ENCODE results near the gene GBP6.
"Not testable (repeated sequence)": the region's sequence is repeated elsewhere in the genome, so short reads cannot be mapped to it uniquely, and the experiment has no call there.

Gene GBP6

GRCh38 chr1:89378001-89378400 lies 14.1 kb downstream of the GBP6 start:
- H3K4me3 ChIP-seq (ENCODE audit: low read length): no peak overlapping the region
- H3K36me3 ChIP-seq (ENCODE audit: control insufficient read depth, low read depth, low read length): no peaks in the 10 kb centered on the region
- no peak overlapping the region for H3K27ac ChIP-seq (ENCODE audit: low read length)
- no peak overlapping the region for H3K9ac ChIP-seq (ENCODE audit: low read length)
- H3K9me3 ChIP-seq (ENCODE audit: control insufficient read depth, low read depth, low read length): no peaks in the 10 kb centered on the region
- H3K27me3 ChIP-seq (ENCODE audit: control insufficient read depth, insufficient read depth, low read length): no peaks in the 10 kb centered on the region
- H3K4me1 ChIP-seq (ENCODE audit: control insufficient read depth, low read depth, low read length): peaks cover 9% of the 10 kb centered on the region

DNA sequence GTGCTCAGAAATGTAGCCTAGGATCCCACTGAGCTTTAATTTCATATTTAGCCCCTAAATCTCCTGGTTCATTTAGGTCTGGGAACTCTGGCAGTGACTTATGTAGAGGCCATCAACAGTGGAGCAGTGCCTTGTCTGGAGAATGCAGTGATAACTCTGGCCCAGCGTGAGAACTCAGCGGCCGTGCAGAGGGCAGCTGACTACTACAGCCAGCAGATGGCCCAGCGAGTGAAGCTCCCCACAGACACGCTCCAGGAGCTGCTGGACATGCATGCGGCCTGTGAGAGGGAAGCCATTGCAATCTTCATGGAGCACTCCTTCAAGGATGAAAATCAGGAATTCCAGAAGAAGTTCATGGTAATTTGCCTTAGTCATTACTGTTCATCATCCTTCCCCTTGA lies 17.8 kb downstream of the GBP6 start:
- Histone ChIP-seq H3K9ac (ENCODE audit: low read length) (no peak overlapping the region), H3K27me3 (ENCODE audit: control insufficient read depth, insufficient read depth, low read length) (no peaks in the 10 kb centered on the region), H3K36me3 (ENCODE audit: control insufficient read depth, low read depth, low read length) (no peaks in the 10 kb centered on the region), H3K4me3 (ENCODE audit: low read length) (no peak overlapping the region), H3K9me3 (ENCODE audit: control insufficient read depth, low read depth, low read length) (no peaks in the 10 kb centered on the region), H3K4me1 (ENCODE audit: control insufficient read depth, low read depth, low read length) (peaks cover 9% of the 10 kb centered on the region), H3K27ac (ENCODE audit: low read length) (no peak overlapping the region)

GRCh38 chr1:89382479-89382878 lies 18.6 kb downstream of the GBP6 start:
- peaks cover 9% of the 10 kb centered on the region for H3K4me1 ChIP-seq (ENCODE audit: control insufficient read depth, low read depth, low read length)
- H3K9me3 ChIP-seq (ENCODE audit: control insufficient read depth, low read depth, low read length): no peaks in the 10 kb centered on the region
- no peak overlapping the region for H3K9ac ChIP-seq (ENCODE audit: low read length)
- no peaks in the 10 kb centered on the region for H3K36me3 ChIP-seq (ENCODE audit: control insufficient read depth, low read depth, low read length)
- H3K4me3 ChIP-seq (ENCODE audit: low read length): no peak overlapping the region
- no peak overlapping the region for H3K27ac ChIP-seq (ENCODE audit: low read length)
- no peaks in the 10 kb centered on the region for H3K27me3 ChIP-seq (ENCODE audit: control insufficient read depth, insufficient read depth, low read length)

DNA sequence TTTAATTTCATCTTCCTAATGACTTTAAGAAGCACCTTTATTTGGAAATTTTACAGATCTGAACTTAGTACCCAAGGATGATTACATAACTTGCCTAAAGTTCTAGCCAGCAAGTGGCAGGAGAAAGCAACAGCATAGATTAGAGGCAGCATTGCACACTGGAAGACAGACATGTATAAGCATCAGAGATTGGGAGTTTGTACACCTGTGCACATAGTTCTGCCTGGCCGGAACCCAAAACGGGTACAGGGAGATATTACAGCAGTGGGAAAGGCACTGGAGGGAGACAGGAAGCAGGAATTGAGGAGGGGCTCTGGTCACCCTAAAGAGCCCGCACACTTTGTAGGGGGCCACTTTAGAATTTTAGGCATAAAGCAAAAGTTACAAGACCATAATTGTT lies 19.3 kb downstream of the GBP6 start:
- no peak overlapping the region for H3K27ac ChIP-seq (ENCODE audit: low read length)
- H3K9me3 ChIP-seq (ENCODE audit: control insufficient read depth, low read depth, low read length): no peaks in the 10 kb centered on the region
- no peak overlapping the region for H3K4me3 ChIP-seq (ENCODE audit: low read length)

DNA sequence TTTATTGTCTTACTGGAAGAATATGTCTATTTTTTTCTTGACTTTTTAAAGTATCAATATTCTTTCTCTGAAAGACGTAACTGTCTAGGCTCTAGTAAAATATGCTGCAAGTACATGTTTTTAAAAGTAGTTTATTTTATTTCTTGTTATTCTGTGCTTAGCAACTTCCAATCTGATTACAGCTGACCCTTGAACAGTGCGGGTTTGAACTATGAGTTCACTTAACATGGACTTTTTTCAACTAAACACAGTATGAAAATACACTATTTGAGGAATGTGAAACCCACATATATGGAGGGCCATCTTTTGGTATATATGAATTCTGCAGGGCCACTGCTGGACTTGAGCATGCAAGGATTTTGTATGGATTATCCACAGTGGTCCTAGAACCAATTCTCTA lies 26.8 kb downstream of the GBP6 start:
- no peak overlapping the region for H3K4me3 ChIP-seq (ENCODE audit: low read length)
- H3K9ac ChIP-seq (ENCODE audit: low read length): no peak overlapping the region
- H3K9me3 ChIP-seq (ENCODE audit: control insufficient read depth, low read depth, low read length): no peaks in the 10 kb centered on the region
- no peaks in the 10 kb centered on the region for H3K27me3 ChIP-seq (ENCODE audit: control insufficient read depth, insufficient read depth, low read length)
- no peak overlapping the region for H3K27ac ChIP-seq (ENCODE audit: low read length)
- no peaks in the 10 kb centered on the region for H3K4me1 ChIP-seq (ENCODE audit: control insufficient read depth, low read depth, low read length)
- no peaks in the 10 kb centered on the region for H3K36me3 ChIP-seq (ENCODE audit: control insufficient read depth, low read depth, low read length)

More for the DNA sequence above, 19.3 kb downstream of the GBP6 start:
- Histone ChIP-seq H3K36me3 (ENCODE audit: control insufficient read depth, low read depth, low read length) (no peaks in the 10 kb centered on the region), H3K4me1 (ENCODE audit: control insufficient read depth, low read depth, low read length) (peaks cover 3% of the 10 kb centered on the region), H3K27me3 (ENCODE audit: control insufficient read depth, insufficient read depth, low read length) (no peaks in the 10 kb centered on the region), H3K9ac (ENCODE audit: low read length) (no peak overlapping the region)

- Histone ChIP-seq H3K27me3 (ENCODE audit: control insufficient read depth, insufficient read depth, low read length) (no peaks in the 10 kb centered on the region), H3K9ac (ENCODE audit: low read length) (no peak overlapping the region), H3K36me3 (ENCODE audit: control insufficient read depth, low read depth, low read length) (no peaks in the 10 kb centered on the region), H3K27ac (ENCODE audit: low read length) (no peak overlapping the region), H3K9me3 (ENCODE audit: control insufficient read depth, low read depth, low read length) (no peaks in the 10 kb centered on the region), H3K4me3 (ENCODE audit: low read length) (no peak overlapping the region), H3K4me1 (ENCODE audit: control insufficient read depth, low read depth, low read length) (no peaks in the 10 kb centered on the region)
Observed at GRCh38 chr1:89391686-89392085, 27.8 kb downstream of the GBP6 start.

DNA sequence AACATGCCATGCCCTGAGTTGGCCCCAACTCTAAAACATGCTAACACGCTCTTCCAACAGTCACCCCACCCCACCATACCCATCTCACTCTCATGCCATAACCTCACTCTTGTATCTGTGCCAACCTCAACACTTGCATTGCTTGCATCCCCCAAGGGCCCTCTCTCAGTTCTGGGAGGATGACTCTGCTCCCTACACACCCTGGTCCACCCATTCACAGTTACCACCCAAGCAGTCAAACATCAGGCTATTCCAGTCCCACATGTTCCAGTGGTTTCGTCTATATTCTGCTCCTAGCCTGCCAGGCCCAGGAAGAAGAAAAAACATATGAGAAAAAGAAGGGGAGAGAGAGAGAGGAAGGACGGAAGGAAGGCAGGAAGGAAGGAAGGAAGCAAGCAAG lies 31.0 kb downstream of the GBP6 start:
- Histone ChIP-seq H3K27ac (ENCODE audit: low read length) (no peak overlapping the region), H3K36me3 (ENCODE audit: control insufficient read depth, low read depth, low read length) (no peaks in the 10 kb centered on the region), H3K4me3 (ENCODE audit: low read length) (no peak overlapping the region), H3K27me3 (ENCODE audit: control insufficient read depth, insufficient read depth, low read length) (no peaks in the 10 kb centered on the region), H3K9me3 (ENCODE audit: control insufficient read depth, low read depth, low read length) (no peaks in the 10 kb centered on the region), H3K4me1 (ENCODE audit: control insufficient read depth, low read depth, low read length) (no peaks in the 10 kb centered on the region), H3K9ac (ENCODE audit: low read length) (no peak overlapping the region)

DNA sequence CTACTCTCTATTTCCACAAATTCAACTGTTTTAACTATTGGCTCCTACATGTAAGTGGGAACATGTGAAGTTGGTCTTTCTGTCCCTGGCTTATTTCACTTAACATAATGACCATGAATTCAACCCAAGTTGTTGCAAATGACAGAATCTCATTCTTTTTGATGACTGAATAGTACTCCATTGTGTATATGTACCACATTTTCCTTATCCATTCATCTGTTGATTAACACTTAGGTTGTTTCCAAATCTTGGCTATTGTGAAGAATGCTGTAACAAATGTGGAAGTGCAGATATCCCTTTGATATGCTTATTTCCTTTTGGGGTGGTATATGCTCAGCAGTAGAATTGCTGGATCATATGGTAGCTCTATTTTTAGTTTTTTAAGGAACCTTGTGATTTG lies 33.0 kb downstream of the GBP6 start:
- Histone ChIP-seq H3K27me3 (ENCODE audit: control insufficient read depth, insufficient read depth, low read length) (no peaks in the 10 kb centered on the region), H3K36me3 (ENCODE audit: control insufficient read depth, low read depth, low read length) (no peaks in the 10 kb centered on the region), H3K9me3 (ENCODE audit: control insufficient read depth, low read depth, low read length) (no peaks in the 10 kb centered on the region), H3K4me3 (ENCODE audit: low read length) (no peak overlapping the region), H3K27ac (ENCODE audit: low read length) (no peak overlapping the region), H3K9ac (ENCODE audit: low read length) (no peak overlapping the region), H3K4me1 (ENCODE audit: control insufficient read depth, low read depth, low read length) (no peaks in the 10 kb centered on the region)

DNA sequence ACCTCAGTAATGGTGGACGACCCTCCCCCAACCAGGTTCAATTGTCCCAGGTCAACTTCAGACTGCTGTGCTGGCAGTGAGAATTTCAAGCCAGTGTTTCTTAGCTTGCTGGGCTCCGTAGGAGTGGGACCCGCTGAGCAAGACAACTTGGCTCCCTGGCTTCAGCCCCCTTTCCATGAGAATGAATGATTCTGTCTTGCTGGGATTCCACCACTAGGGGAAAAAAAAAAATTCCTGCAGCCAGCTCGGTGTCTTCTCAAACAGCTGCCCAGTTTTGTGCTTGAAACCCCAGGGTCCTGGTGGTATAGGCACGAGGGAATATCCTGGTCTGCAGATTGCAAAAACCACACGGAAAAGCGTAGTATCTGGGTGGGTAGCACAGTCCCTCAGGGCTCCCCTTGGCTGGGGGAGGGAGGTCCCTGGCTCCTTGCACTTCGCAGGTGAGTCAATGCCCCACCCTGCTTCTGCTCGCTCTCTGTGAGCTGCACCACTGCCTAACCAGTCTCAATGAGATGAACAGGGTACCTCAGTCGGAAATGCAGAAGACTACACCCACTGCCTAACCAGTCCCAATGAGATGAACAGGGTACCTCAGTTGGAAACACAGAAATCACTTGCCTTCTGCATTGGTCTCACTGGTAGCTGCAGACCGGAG lies 41.5 kb downstream of the GBP6 start:
- Histone ChIP-seq H3K4me3 (ENCODE audit: low read length) (no peak overlapping the region), H3K9ac (ENCODE audit: low read length) (no peak overlapping the region), H3K9me3 (ENCODE audit: control insufficient read depth, low read depth, low read length) (no peaks in the 10 kb centered on the region), H3K27me3 (ENCODE audit: control insufficient read depth, insufficient read depth, low read length) (no peaks in the 10 kb centered on the region), H3K4me1 (ENCODE audit: control insufficient read depth, low read depth, low read length) (peaks cover 5% of the 10 kb centered on the region), H3K27ac (ENCODE audit: low read length) (no peak overlapping the region), H3K36me3 (ENCODE audit: control insufficient read depth, low read depth, low read length) (no peaks in the 10 kb centered on the region)

- Histone ChIP-seq H3K36me3 (ENCODE audit: control insufficient read depth, low read depth, low read length) (no peaks in the 10 kb centered on the region), H3K9ac (ENCODE audit: low read length) (no peak overlapping the region), H3K4me3 (ENCODE audit: low read length) (no peak overlapping the region), H3K27ac (ENCODE audit: low read length) (no peak overlapping the region), H3K4me1 (ENCODE audit: control insufficient read depth, low read depth, low read length) (peaks cover 5% of the 10 kb centered on the region), H3K27me3 (ENCODE audit: control insufficient read depth, insufficient read depth, low read length) (no peaks in the 10 kb centered on the region), H3K9me3 (ENCODE audit: control insufficient read depth, low read depth, low read length) (no peaks in the 10 kb centered on the region)
Observed at GRCh38 chr1:89407360-89407759, 43.5 kb downstream of the GBP6 start.

DNA sequence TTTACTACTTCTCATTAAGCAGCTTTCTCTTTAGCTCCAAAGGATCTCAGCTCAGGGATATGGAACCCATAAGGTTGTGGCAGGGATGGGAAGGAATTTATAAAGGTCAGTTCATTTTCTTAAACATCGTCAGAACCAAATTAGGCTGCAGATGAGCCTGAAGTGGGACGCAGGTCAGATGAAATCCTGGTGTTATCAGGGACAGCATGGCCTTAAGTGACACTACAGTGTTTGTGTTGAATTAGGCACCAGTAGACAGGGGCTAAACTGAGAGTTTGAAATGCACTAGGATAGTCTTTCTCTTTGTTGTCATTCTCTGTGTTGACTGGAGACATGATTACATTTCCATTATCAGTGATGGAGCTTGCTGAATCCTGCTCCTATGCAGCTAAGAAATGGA lies 43.9 kb downstream of the GBP6 start:
- not testable (repeated sequence) for H3K27ac ChIP-seq (ENCODE audit: low read length); H3K9me3 ChIP-seq (ENCODE audit: control insufficient read depth, low read depth, low read length); H3K27me3 ChIP-seq (ENCODE audit: control insufficient read depth, insufficient read depth, low read length); H3K9ac ChIP-seq (ENCODE audit: low read length); H3K4me1 ChIP-seq (ENCODE audit: control insufficient read depth, low read depth, low read length); H3K36me3 ChIP-seq (ENCODE audit: control insufficient read depth, low read depth, low read length); H3K4me3 ChIP-seq (ENCODE audit: low read length)

GRCh38 chr1:89425056-89425455 lies 61.2 kb downstream of the GBP6 start:
- H3K9ac ChIP-seq (ENCODE audit: low read length): no peak overlapping the region
- no peaks in the 10 kb centered on the region for H3K4me1 ChIP-seq (ENCODE audit: control insufficient read depth, low read depth, low read length)
- no peak overlapping the region for H3K4me3 ChIP-seq (ENCODE audit: low read length)
- no peaks in the 10 kb centered on the region for H3K9me3 ChIP-seq (ENCODE audit: control insufficient read depth, low read depth, low read length)
- H3K36me3 ChIP-seq (ENCODE audit: control insufficient read depth, low read depth, low read length): no peaks in the 10 kb centered on the region
- no peaks in the 10 kb centered on the region for H3K27me3 ChIP-seq (ENCODE audit: control insufficient read depth, insufficient read depth, low read length)
- no peak overlapping the region for H3K27ac ChIP-seq (ENCODE audit: low read length)

Measured in iPS-18a (cell line).